ENCODE data around the gene HYAL1. TPM values are rescaled to one million over a fixed set of nuclear protein-coding genes. Genes with fewer than 3 reads are reported as not detected.

The HYAL1 gene
- total RNA-seq, 2 experiments from 2014 or later: 0.37 TPM; not detected in 1

DNA sequence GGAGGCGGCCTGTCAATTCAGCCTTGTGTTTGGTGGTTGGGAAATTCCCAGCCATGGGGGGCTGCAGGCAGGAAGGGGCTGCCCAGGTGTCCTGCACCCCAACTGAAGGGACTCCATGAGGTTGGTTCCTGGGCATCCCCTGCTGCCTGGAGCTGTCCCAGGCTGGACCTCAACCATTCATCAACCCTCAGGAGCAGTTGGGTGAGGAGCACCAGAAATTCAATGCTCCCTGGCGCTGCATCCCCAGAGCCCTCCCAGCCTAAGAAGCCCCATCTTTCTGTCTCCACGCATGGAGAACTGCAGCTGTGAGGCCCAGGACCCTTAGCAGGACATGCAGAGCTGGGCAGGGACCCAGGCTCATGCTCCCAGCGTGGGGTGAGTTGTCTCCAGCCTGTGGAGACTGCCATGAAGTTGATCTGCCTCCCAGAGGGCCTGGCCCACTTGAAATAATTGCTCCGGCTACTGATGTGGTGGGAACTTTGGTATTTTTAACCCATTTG, 42.4 kb downstream of the HYAL1 start:
- Mint-ChIP-seq H3K4me1 (peaks cover 4% of the 10 kb centered on the region), H3K36me3 (ENCODE audit: low read depth) (peaks cover 18% of the 10 kb centered on the region), H3K27ac (no peak overlapping the region), H3K27me3 (peaks cover 2% of the 10 kb centered on the region), H3K9me3 (ENCODE audit: low read depth) (no peaks in the 10 kb centered on the region), H3K4me3 (peak overlapping the region; percentile 61)
- DNase-seq: no peak
- ChIA-PET POLR2A (interaction anchor here (0.6 kb wide), 1 partner anchor 17 kb away, joined by 4 read pairs; no protein-coding TSS in a partner anchor), CTCF (interaction anchor here (0.7 to 7.0 kb wide), 9 partner anchors 9 to 492 kb away, joined by 3 to 44 read pairs (median 3); partner anchors contain the start of gene HEMK1)
- ATAC-seq: no peak
- intact Hi-C loops (cut with DNase I, micrococcal nuclease): loop anchor here (1.0 kb wide), 6 partner anchors 12 to 67 kb away; partner anchors contain the start of gene IFRD2 (in 1 of the 2)

- ChIA-PET POLR2A (interaction anchor here (0.9 kb wide), 1 partner anchor 25 kb away, joined by 3 read pairs; the partner anchor contains the start of gene GNAI2), CTCF (interaction anchor here (0.8 to 7.0 kb wide), 15 partner anchors 10 to 491 kb away, joined by 3 to 44 read pairs (median 4); partner anchors contain the start of genes GNAI2, HEMK1 and IFRD2)
- Mint-ChIP-seq H3K9me3 (ENCODE audit: low read depth) (no peaks in the 10 kb centered on the region), H3K27ac (peak overlapping the region; percentile 65), H3K27me3 (no peaks in the 10 kb centered on the region), H3K36me3 (ENCODE audit: low read depth) (peaks cover 18% of the 10 kb centered on the region), H3K4me1 (peaks cover 4% of the 10 kb centered on the region), H3K4me3 (peak overlapping the region; percentile 61)
- DNase-seq (peak; percentile 94), ATAC-seq (peak; percentile 91)
- intact Hi-C loops (cut with DNase I, micrococcal nuclease): loop anchor here (1.0 kb wide), 6 partner anchors 13 to 66 kb away; partner anchors contain the start of gene IFRD2 (in 1 of the 2)
Measured at GRCh38 chr3:50260027-50260941, 43.1 kb downstream of the HYAL1 start.

GRCh38 chr3:50259432-50260026, 43.8 kb downstream of the HYAL1 start:
- ChIA-PET POLR2A (no interaction called here), CTCF (interaction anchor here (0.6 to 7.0 kb wide), 14 partner anchors 10 to 849 kb away, joined by 3 to 44 read pairs (median 4); partner anchors contain the start of genes GNAI2 and IFRD2)
- H3K4me3 Mint-ChIP-seq: peak overlapping the region; percentile 61
- no peaks in the 10 kb centered on the region for H3K27me3 Mint-ChIP-seq
- peaks cover 4% of the 10 kb centered on the region for H3K4me1 Mint-ChIP-seq
- ATAC-seq: peak; percentile 25
- intact Hi-C loops (cut with DNase I, micrococcal nuclease): loop anchor here (1.0 to 2.0 kb wide), 7 partner anchors 13 to 65 kb away; partner anchors contain the start of gene IFRD2 (in 1 of the 2)
- H3K36me3 Mint-ChIP-seq (ENCODE audit: low read depth): peaks cover 18% of the 10 kb centered on the region
- no peak for DNase-seq
- H3K9me3 Mint-ChIP-seq (ENCODE audit: low read depth): no peaks in the 10 kb centered on the region
- peak overlapping the region; percentile 65 for H3K27ac Mint-ChIP-seq

GRCh38 chr3:50258979-50259378, 44.4 kb downstream of the HYAL1 start:
- ATAC-seq (no peak), DNase-seq (peak; percentile 16)
- CTCF ChIA-PET: interaction anchor here (0.6 to 7.0 kb wide), 9 partner anchors 11 to 849 kb away, joined by 3 to 44 read pairs (median 4); partner anchors contain the start of gene IFRD2
- no peak overlapping the region for H3K4me3 Mint-ChIP-seq
- POLR2A ChIA-PET: interaction anchor here (1.4 kb wide), 1 partner anchor 23 kb away, joined by 3 read pairs; the partner anchor contains the start of gene GNAI2
- H3K4me1 Mint-ChIP-seq: peaks cover 4% of the 10 kb centered on the region
- H3K27me3 Mint-ChIP-seq: no peaks in the 10 kb centered on the region
- no peaks in the 10 kb centered on the region for H3K9me3 Mint-ChIP-seq (ENCODE audit: low read depth)
- peaks cover 18% of the 10 kb centered on the region for H3K36me3 Mint-ChIP-seq (ENCODE audit: low read depth)
- intact Hi-C loops (cut with DNase I, micrococcal nuclease): loop anchor here in 1 of 2 experiments (2.0 kb wide), 1 partner anchor 14 kb away; no protein-coding TSS in a partner anchor
- no peak overlapping the region for H3K27ac Mint-ChIP-seq

DNA sequence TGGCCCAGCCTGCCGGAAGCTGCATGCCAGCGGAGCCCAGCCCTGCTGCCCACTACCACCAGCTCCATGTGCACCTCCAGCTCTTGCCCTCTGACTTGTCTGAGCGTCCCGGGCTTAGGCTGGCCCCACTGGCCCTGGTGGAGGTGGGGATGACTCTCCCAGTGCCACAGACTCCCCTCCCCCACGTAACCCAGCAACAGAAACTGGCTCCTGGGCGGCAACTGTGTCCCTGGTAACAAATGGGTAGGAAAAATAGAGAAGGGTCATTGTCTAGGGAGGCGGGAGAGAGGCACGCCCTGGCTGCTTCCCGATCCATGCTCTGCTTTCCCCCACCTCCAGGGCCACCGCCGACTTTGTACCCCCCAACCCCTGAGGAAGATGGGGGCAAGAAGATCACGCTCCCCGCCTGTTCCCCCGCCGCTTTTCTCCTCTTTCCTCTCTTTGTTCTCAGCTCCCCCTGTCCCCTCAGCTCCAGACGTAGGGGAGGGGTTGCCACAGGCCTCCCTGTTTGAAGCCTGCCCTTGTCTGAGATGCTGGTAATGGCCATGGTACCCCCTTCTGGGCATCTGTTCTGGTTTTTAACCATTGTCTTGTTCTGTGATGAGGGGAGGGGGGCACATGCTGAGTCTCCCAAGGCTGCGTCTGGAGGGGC, 45.2 kb downstream of the HYAL1 start:
- H3K36me3 Mint-ChIP-seq (ENCODE audit: low read depth): peaks cover 18% of the 10 kb centered on the region
- DNase-seq (no peak), ATAC-seq (no peak)
- H3K27ac Mint-ChIP-seq: no peak overlapping the region
- ChIA-PET POLR2A (interaction anchor here (0.6 to 1.4 kb wide), 2 partner anchors 22 kb away, joined by 3 to 5 read pairs; partner anchors contain the start of gene GNAI2), CTCF (interaction anchor here (0.6 to 7.0 kb wide), 5 partner anchors 9 to 107 kb away, joined by 3 to 44 read pairs (median 5); no protein-coding TSS in a partner anchor)
- H3K9me3 Mint-ChIP-seq (ENCODE audit: low read depth): no peaks in the 10 kb centered on the region
- H3K27me3 Mint-ChIP-seq: no peaks in the 10 kb centered on the region
- intact Hi-C loops (cut with DNase I, micrococcal nuclease): loop anchor here in 1 of 2 experiments (2.0 kb wide), 1 partner anchor 15 kb away; no protein-coding TSS in a partner anchor
- no peak overlapping the region for H3K4me3 Mint-ChIP-seq
- H3K4me1 Mint-ChIP-seq: peaks cover 4% of the 10 kb centered on the region

DNA sequence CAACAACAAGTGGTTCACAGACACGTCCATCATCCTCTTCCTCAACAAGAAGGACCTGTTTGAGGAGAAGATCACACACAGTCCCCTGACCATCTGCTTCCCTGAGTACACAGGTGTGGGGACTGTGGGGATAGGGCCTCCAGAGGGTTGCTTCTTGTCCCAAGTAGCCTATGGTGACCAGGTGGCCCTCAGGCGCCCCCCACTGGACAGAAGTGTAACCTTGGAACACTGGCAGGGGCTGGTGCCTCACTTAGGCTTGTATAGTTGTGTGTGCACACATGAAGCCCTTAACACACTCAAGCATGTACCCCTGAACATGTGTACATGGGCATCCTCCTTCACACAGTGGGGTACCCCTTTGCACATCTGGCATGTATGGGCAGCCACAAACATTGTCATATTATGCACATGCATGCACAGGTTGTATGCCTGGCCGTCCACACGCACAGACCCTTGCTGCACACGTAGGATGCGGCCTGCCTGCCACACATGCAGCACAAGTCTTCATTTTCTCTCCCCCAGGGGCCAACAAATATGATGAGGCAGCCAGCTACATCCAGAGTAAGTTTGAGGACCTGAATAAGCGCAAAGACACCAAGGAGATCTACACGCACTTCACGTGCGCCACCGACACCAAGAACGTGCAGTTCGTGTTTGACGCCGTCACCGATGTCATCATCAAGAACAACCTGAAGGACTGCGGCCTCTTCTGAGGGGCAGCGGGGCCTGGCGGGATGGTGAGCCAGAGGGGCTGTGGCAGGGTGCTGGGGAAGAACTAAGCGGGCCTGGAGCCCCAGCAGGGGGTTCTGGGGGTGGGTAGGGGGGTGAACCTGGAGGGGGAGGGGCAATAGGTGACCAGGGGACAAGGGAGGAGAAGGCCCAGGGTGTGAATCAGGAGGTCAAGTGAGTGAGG, 46.1 kb downstream of the HYAL1 start:
- peak; percentile 20 for ATAC-seq
- CTCF ChIA-PET: interaction anchor here (0.6 to 7.0 kb wide), 8 partner anchors 10 to 136 kb away, joined by 3 to 44 read pairs (median 4); no protein-coding TSS in a partner anchor
- Mint-ChIP-seq H3K27ac (no peak overlapping the region), H3K27me3 (no peaks in the 10 kb centered on the region), H3K4me3 (no peak overlapping the region), H3K9me3 (ENCODE audit: low read depth) (no peaks in the 10 kb centered on the region), H3K4me1 (peaks cover 4% of the 10 kb centered on the region), H3K36me3 (ENCODE audit: low read depth) (peaks cover 20% of the 10 kb centered on the region)
- POLR2A ChIA-PET: interaction anchor here (0.6 to 1.4 kb wide), 2 partner anchors 22 to 23 kb away, joined by 3 to 5 read pairs; partner anchors contain the start of gene GNAI2
- DNase-seq: peak; percentile 73
- intact Hi-C loops (cut with DNase I, micrococcal nuclease): no loop called here

DNA sequence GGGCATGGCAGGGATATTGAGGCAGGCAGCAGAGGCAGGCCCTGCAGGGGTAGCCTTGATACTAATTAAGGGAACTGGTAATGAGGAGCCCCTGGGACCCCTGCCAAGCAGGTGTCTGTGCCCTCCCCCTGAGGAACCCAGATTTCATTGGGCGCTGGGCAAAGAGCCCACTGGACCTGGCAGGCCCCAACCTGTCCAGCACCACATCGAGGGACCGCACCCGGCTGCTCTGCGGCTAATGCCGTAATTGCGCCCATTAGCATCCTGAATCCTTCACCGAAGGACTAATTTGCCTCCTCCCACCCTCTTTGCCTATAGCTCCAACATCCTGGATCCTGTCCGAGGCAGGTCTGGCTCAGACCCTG, 48.1 kb downstream of the HYAL1 start:
- Mint-ChIP-seq H3K36me3 (ENCODE audit: low read depth) (peaks cover 27% of the 10 kb centered on the region), H3K27ac (no peak overlapping the region), H3K4me1 (peaks cover 18% of the 10 kb centered on the region), H3K4me3 (no peak overlapping the region), H3K9me3 (ENCODE audit: low read depth) (no peaks in the 10 kb centered on the region), H3K27me3 (no peaks in the 10 kb centered on the region)
- intact Hi-C loops (cut with DNase I, micrococcal nuclease): no loop called here
- ChIA-PET CTCF (interaction anchor here (0.7 to 7.0 kb wide), 4 partner anchors 8 to 20 kb away, joined by 3 to 44 read pairs (median 4); no protein-coding TSS in a partner anchor), POLR2A (interaction anchor here (0.6 to 1.3 kb wide), 2 partner anchors 20 to 25 kb away, joined by 5 read pairs; partner anchors contain the start of gene GNAI2)
- DNase-seq (no peak), ATAC-seq (no peak)

DNA sequence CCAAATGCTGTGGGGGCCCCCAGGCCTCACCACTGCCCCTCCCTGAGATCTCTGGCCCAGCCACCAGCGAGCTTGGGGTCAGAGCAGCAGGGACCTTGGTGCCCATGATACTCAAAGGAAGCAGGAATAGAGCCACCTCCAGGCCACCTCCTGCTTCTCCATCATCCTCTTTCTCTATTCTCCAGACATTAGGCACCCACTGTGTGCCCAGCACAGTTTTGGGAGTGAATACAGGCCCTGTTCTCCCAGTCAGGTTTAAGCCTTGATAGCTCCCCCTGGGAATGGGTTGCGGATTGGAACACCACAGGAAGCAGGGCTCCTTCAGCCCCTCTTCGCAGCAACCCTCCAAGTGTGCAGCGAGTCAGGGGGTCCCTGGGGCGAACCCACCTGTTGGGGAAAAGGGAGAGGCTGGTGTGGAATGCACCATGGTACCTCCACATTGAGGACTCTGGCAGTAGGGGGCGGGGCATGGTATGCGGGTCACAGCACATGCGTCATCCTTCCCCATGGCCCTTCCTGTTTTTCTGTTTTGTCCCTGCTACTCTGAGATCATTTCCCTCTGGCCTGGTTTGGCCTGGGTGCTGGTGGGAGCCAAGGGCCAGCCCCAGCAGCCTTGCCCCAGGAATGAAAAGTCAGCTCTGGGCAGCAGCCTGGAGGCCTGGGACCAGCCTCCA, 48.7 kb downstream of the HYAL1 start:
- peaks cover 30% of the 10 kb centered on the region for H3K36me3 Mint-ChIP-seq (ENCODE audit: low read depth)
- ChIA-PET POLR2A (no interaction called here), CTCF (interaction anchor here (0.9 to 7.0 kb wide), 3 partner anchors 8 to 20 kb away, joined by 3 to 44 read pairs (median 6); no protein-coding TSS in a partner anchor)
- H3K4me3 Mint-ChIP-seq: no peak overlapping the region
- H3K27me3 Mint-ChIP-seq: no peaks in the 10 kb centered on the region
- intact Hi-C loops (cut with DNase I, micrococcal nuclease): no loop called here
- H3K27ac Mint-ChIP-seq: peak overlapping the region; percentile 19
- DNase-seq: no peak
- no peaks in the 10 kb centered on the region for H3K9me3 Mint-ChIP-seq (ENCODE audit: low read depth)
- ATAC-seq: no peak
- H3K4me1 Mint-ChIP-seq: peaks cover 21% of the 10 kb centered on the region

DNA sequence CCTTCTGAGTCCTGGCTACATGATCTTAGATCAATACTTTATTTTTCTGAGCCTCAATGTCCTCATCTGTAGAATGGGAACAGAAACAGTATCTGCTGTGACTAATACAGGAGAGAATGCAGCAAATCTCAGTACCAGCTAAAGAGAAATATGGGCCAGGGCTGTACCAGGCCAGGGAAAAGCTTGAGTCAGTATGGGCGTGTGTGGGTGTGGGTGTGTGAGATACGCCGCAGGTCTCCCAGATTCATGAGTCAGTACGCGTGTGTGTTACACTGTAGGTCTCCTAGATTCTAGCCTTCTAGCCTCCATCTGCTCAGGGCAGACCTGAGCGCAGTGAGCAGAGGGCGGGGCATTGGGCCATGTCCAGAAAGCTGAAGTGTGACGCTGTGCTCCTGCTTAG, 52.2 kb downstream of the HYAL1 start:
- peaks cover 43% of the 10 kb centered on the region for H3K4me1 Mint-ChIP-seq
- no peak overlapping the region for H3K4me3 Mint-ChIP-seq
- ATAC-seq (peak; percentile 57), DNase-seq (peak; percentile 81)
- H3K27ac Mint-ChIP-seq: peak overlapping the region; percentile 88
- ChIA-PET POLR2A (interaction anchor here (1.6 kb wide), 1 partner anchor 15 kb away, joined by 5 read pairs; the partner anchor contains the start of gene GNAI2), CTCF (interaction anchor here (0.6 to 2.0 kb wide), 5 partner anchors 11 to 73 kb away, joined by 3 to 6 read pairs (median 3); no protein-coding TSS in a partner anchor)
- intact Hi-C loops (cut with DNase I, micrococcal nuclease): no loop called here
- H3K36me3 Mint-ChIP-seq (ENCODE audit: low read depth): peaks cover 22% of the 10 kb centered on the region
- H3K9me3 Mint-ChIP-seq (ENCODE audit: low read depth): no peaks in the 10 kb centered on the region
- H3K27me3 Mint-ChIP-seq: no peaks in the 10 kb centered on the region
